NCI-H524 (cell line): ENCODE measurements around the gene CYB5R4.
"Not testable (repeated sequence)": the region's sequence is repeated elsewhere in the genome, so short reads cannot be mapped to it uniquely, and the experiment has no call there.

ENCODE experiments used
- DNase-seq, 2 experiments: peaks; one replicate each; lab custom pipeline; 2025; lab: John Stamatoyannopoulos, UW

The CYB5R4 gene

DNA sequence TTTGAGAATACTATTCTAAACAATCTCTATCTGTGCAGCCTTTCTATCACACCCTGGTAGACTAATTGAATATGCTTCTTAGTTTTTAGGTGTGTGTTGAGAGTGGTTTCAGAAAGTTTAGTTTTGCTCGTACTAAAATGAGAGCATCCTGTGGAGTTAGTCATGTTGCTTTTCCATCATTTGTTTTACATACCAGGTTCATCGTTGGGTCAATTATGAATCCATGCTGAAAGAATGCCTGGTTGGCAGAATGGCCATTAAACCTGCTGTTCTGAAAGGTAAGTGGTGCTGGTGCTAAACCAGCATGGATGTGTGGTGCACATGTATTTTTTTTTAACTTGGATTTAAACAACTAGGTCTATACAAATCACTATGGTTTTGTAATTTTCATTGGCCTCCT is 49.3 kb downstream of the CYB5R4 start:
- no peak for DNase-seq

DNA sequence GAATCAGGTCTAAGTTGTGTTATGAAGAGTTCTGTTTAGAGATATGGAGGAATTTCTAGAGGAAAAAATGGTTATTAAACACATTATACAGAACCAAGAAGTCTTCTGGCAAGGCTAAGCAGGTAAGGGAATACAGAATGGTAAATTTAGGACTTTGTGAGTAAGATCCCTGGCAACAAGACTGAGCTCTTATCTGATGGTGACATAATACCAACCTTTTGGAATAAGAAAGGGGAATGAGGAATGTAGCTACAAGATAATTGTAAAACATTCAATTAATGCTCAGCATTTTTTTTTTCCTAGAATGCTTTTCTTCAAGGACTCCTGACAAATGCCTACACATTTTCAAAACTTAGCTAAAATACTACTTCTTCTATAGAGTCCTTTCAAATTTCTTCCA is 51.8 kb downstream of the CYB5R4 start:
- no peak for DNase-seq

DNA sequence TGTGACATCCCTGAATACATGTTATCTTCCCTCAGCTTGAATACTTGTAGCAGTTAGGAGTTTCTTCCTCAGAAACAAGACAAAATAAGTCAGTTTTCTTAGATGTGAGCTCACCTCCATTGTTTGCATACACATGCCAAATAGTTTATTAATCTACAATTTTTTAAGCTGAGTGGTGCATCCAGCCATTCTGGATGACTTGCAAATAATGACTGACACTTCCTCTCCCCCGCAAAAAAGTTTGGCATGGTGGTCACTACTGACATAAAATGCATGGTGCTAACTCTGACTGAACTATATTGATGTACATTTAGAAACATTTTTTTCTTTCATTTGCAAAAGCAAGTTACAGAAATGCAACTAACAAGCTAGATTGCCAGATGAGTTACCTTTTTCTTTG is 55.5 kb downstream of the CYB5R4 start:
- no peak for DNase-seq

- DNase-seq: no peak
These were observed 57.5 kb downstream of the CYB5R4 start for GRCh38 chr6:83917001-83917400.

DNA sequence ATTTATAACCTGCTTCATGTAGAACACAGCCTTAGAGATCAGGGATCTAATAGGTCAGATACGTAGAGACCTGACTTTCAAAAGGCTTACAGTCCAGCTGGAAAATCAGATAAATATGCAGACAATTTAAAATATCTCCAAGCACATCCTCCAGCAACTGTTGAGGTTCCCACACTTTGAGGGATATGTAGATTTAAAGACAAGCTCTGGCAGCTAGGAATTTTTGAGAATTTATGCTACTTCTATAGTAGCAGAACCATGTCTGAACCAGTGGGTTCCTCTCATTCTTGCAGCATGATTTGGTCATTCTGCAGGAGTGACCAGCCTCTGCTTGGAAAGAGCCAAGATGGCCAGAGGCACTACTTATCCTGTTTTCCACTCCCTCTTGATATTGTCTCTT is 60.5 kb downstream of the CYB5R4 start:
- DNase-seq: no peak

DNA sequence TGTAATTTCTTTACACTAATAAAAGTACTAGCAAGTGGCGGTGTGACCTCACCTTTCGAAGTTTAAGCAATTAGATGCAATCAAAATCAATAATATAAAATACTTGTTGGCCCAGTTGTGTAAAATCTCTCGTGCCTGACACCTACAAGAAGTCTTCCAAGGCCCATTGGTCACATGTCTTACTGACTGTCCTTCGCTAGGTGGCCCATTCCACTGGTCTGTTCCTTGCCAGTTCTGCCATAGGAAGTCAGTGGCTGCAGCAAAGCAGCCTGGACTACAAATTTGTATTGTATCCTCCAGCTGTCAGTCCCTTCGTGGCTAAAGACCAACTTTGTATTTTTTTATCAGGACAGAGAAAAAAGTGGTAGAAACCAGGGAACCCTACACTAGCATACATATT is 61.8 kb downstream of the CYB5R4 start:
- DNase-seq: no peak

GRCh38 chr6:83927470-83927869 is 68.0 kb downstream of the CYB5R4 start:
- DNase-seq: no peak

- no peak for DNase-seq
These were observed 68.8 kb downstream of the CYB5R4 start for GRCh38 chr6:83928286-83928685.

GRCh38 chr6:83946201-83946833 is 86.8 kb downstream of the CYB5R4 start:
- DNase-seq: not testable (repeated sequence)

GRCh38 chr6:83947983-83948382 is 88.5 kb downstream of the CYB5R4 start:
- not testable (repeated sequence) for DNase-seq

DNA sequence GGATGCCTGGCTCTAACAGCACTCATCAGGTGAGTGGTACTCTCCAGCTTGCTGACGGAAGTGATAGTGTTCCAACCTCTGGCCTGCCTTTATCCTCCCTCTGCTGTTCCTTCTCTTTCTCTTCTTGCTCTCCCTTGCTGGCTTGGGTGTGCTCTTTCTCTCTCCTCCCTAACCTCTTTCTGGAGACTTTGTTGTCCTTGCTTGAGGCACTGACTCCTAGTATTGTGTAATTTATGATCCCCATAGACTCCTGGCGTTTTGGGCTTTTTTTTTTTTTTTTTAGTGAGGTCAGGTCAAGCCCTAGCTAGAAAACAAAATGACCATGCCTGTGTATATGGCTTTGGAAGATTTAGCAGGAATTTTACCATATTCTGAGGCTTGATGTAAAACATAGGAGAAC is 89.4 kb downstream of the CYB5R4 start:
- no peak for DNase-seq

- not testable (repeated sequence) for DNase-seq
These were observed 91.9 kb downstream of the CYB5R4 start for GRCh38 chr6:83951423-83951822.

DNA sequence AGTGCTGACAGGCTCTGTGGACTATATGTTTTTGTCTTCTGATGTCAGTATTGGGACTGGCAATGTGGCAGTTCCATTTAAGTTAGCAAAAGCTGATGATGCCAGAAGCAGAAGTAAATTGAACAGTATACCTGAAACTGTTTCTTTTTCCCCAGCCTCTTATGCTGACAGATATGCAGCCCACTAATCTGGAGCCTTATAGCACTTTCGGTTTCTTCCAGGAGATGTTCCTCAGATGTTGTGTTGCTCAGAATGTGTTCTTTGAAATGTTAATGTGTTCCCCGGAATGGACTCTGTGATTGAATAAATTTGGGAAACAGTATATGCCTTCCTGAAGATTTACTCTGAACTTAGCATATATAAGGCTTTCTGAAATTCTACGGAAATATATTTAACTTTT is 93.3 kb downstream of the CYB5R4 start:
- no peak for DNase-seq

GRCh38 chr6:83954371-83954770 is 94.9 kb downstream of the CYB5R4 start:
- no peak for DNase-seq

DNA sequence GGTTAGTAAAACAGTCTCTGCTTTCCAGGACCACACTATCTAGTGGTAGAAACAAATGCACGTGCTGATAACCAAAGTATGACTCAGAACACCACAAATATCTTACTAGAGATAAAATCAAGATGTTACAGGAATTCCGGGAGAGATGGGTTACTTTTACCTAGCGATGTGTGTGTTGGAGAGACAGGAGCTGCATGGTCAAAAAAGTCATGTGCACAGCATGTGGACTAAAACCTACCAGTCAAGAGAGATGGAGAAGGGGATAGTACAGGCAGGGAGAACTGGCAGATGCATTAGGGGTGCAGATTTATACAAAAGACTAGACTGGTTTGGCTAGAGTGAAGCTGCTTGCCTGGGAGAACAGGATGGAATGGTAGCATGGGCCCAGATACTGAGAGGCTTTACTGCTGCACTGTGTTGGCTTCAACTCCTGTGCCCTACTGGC is 98.8 kb downstream of the CYB5R4 start:
- DNase-seq: no peak

GRCh38 chr6:83960664-83961063 is 101.2 kb downstream of the CYB5R4 start:
- no peak for DNase-seq

DNA sequence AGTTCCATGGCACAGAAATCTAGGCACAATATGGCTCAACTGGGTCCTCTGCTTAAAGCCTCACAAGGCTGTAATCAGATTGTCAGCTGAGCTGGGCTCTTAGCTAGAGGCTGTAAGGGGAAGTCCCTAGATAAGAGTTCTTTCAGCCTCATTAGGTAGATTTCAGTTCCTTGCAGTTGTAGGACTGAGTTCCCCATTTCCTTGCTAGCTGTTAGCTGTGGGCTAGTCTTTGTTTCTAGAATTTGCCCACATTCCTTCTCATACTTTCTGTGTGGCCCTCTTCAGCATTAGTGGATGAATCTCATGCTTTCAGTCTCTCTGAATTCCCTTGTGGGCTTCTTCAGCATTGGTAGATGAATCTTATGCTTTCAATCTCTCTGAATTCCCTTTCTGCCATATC is 103.1 kb downstream of the CYB5R4 start:
- no peak for DNase-seq

- no peak for DNase-seq
These were observed 107.0 kb downstream of the CYB5R4 start for GRCh38 chr6:83966539-83966938.

- no peak for DNase-seq
These were observed 111.1 kb downstream of the CYB5R4 start for GRCh38 chr6:83970582-83970981.

GRCh38 chr6:83974409-83975050 is 115.0 kb downstream of the CYB5R4 start:
- no peak for DNase-seq

- no peak for DNase-seq
These were observed 116.7 kb downstream of the CYB5R4 start for GRCh38 chr6:83976037-83976755.

- no peak for DNase-seq
These were observed 117.4 kb downstream of the CYB5R4 start for GRCh38 chr6:83976871-83977270.

DNA sequence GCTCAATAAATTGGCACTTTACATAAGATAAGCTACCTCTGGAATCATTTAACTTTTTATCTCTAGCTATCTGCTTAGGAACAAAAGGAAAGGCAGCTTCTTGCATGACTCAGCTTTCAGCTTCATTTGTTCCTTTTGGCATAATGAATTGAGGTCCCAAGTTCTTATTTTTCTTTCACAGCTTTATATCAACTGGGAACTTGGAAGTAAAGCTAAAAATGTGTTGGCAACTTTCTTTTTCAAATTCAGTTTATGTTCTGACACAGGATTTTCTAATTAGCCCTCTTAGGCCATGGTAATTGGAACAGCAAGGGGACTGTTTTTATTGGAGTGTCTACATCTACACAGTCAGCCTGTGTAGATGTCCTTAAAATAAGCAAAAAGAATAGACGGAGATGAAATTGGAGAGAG is 118.8 kb downstream of the CYB5R4 start:
- no peak for DNase-seq
